OCI-LY1 (cell line): Measurements from ENCODE around the gene DHX9.
A peak's percentile ranks its signal among the peaks of the same experiment; 100 is the strongest.

Experiments
- H2AFZ ChIP-seq: fragments of 200-600 bp; sonication (generic), shearing (Covaris generic); 2 replicates; pipeline ENCODE4 v1.6.0; 2014; ENCODE audit warnings: antibody characterized with exemption, mild to moderate bottlenecking, low read length
- H3F3A ChIP-seq: fragments of 200-600 bp; sonication (generic), shearing (Covaris generic); 2 replicates; pipeline ENCODE4 v1.6.0; 2014; ENCODE audit warnings: mild to moderate bottlenecking, antibody characterized with exemption, low read length, moderate library complexity; ENCODE audit not compliant: insufficient read depth
- H3K27ac ChIP-seq: fragments of 200-600 bp; sonication (generic); 2 replicates; pipeline ENCODE4 v1.5.1; 2014; ENCODE audit warnings: low read length, mixed run types, mild to moderate bottlenecking, low read depth; ENCODE audit not compliant: poor library complexity, severe bottlenecking
- H3K27me3 ChIP-seq: fragments of 200-600 bp; sonication (generic); 2 replicates; pipeline ENCODE4 v1.6.0; 2014; ENCODE audit warnings: antibody characterized with exemption, mild to moderate bottlenecking, low read length, moderate library complexity; ENCODE audit not compliant: insufficient read depth
- H3K36me3 ChIP-seq: fragments of 200-600 bp; sonication (generic); 2 replicates; pipeline ENCODE4 v1.6.1; 2014; ENCODE audit warnings: mild to moderate bottlenecking, antibody characterized with exemption, low read length, moderate library complexity, mixed read lengths; ENCODE audit not compliant: insufficient read depth
- H3K4me1 ChIP-seq: fragments of 200-600 bp; sonication (generic); 2 replicates; pipeline ENCODE4 v1.5.1; 2014; ENCODE audit warnings: mild to moderate bottlenecking, low read length, moderate library complexity; ENCODE audit not compliant: insufficient read depth, severe bottlenecking
- H3K4me2 ChIP-seq: fragments of 200-600 bp; sonication (generic), shearing (Covaris generic); 2 replicates; pipeline ENCODE4 v1.6.1; 2014; ENCODE audit warnings: low read length
- H3K4me3 ChIP-seq: fragments of 200-600 bp; sonication (generic); 2 replicates; pipeline ENCODE4 v1.5.1; 2014; ENCODE audit warnings: low read length, low read depth, mild to moderate bottlenecking, mixed read lengths; ENCODE audit not compliant: poor library complexity, severe bottlenecking
- H3K79me2 ChIP-seq: fragments of 200-600 bp; shearing (Covaris generic); 2 replicates; pipeline ENCODE4 v1.6.1; 2016; ENCODE audit warnings: mixed run types, low read length, mixed read lengths; ENCODE audit not compliant: insufficient read depth
- H3K9ac ChIP-seq: fragments of 200-600 bp; sonication (generic), shearing (Covaris generic); 2 replicates; pipeline ENCODE4 v1.6.1; 2014; ENCODE audit warnings: mild to moderate bottlenecking, low read length, mixed read lengths
- H3K9me2 ChIP-seq: fragments of 200-600 bp; sonication (generic), shearing (Covaris generic); 2 replicates; pipeline ENCODE4 v1.6.1; 2014; ENCODE audit warnings: low read depth, mild to moderate bottlenecking, low read length, mixed read lengths
- H3K9me3 ChIP-seq: fragments of 200-600 bp; shearing (Covaris generic); 2 replicates; pipeline ENCODE4 v1.6.1; 2014; ENCODE audit warnings: low read length, mixed read lengths
- H4K20me1 ChIP-seq: fragments of 200-600 bp; sonication (generic), shearing (Covaris generic); 2 replicates; pipeline ENCODE4 v1.6.0; 2016; ENCODE audit warnings: mild to moderate bottlenecking, low read length; ENCODE audit not compliant: insufficient read depth
- CTCF ChIP-seq: fragments of 200-600 bp; sonication (generic), shearing (Covaris generic); IDR thresholded peaks from 2 replicates; pipeline ENCODE4 v1.5.1; 2017; ENCODE audit warnings: mild to moderate bottlenecking, antibody characterized with exemption, low read length, moderate library complexity, mixed read lengths
- EZH2 ChIP-seq: fragments of 200-600 bp; sonication (generic), shearing (Covaris generic); IDR thresholded peaks from 2 replicates; pipeline ENCODE4 v1.8.0; 2017; ENCODE audit warnings: borderline replicate concordance, mixed run types, mild to moderate bottlenecking, antibody characterized with exemption, low read length, moderate library complexity, mixed read lengths

The DHX9 gene

GRCh38 chr1:182867861-182868260, 28.7 kb downstream of the DHX9 start:
- H3K4me2 ChIP-seq = no peak overlapping the region
- H3K9me2 ChIP-seq = no peaks in the 10 kb centered on the region
- H3K9ac ChIP-seq = no peak overlapping the region
- H3K9me3 ChIP-seq = no peaks in the 10 kb centered on the region
- H4K20me1 ChIP-seq = no peaks in the 10 kb centered on the region
- H2AFZ ChIP-seq = no peak overlapping the region
- H3K79me2 ChIP-seq = no peaks in the 10 kb centered on the region
- H3K4me1 ChIP-seq = no peaks in the 10 kb centered on the region
- TF ChIP-seq EZH2 (no peak), CTCF (no peak)
- H3K4me3 ChIP-seq = no peak overlapping the region
- no peak overlapping the region for H3K27ac ChIP-seq
- H3K27me3 ChIP-seq = no peaks in the 10 kb centered on the region
- H3K36me3 ChIP-seq = peaks cover 99% of the 10 kb centered on the region
- no peaks in the 10 kb centered on the region for H3F3A ChIP-seq

GRCh38 chr1:182869241-182869666, 30.1 kb downstream of the DHX9 start:
- Histone ChIP-seq H3K9ac (no peak overlapping the region), H3K4me3 (no peak overlapping the region), H3K79me2 (no peaks in the 10 kb centered on the region), H3K9me2 (no peaks in the 10 kb centered on the region), H3F3A (no peaks in the 10 kb centered on the region), H3K4me1 (no peaks in the 10 kb centered on the region), H2AFZ (no peak overlapping the region), H3K36me3 (peaks cover 100% of the 10 kb centered on the region), H3K4me2 (no peak overlapping the region), H3K9me3 (no peaks in the 10 kb centered on the region), H4K20me1 (no peaks in the 10 kb centered on the region), H3K27me3 (no peaks in the 10 kb centered on the region), H3K27ac (peak overlapping the region; percentile 53)
- TF ChIP-seq EZH2 = no peak
- no peak for TF ChIP-seq CTCF

- H3K9ac ChIP-seq = no peak overlapping the region
- no peaks in the 10 kb centered on the region for H3K27me3 ChIP-seq
- H2AFZ ChIP-seq = no peak overlapping the region
- H3K36me3 ChIP-seq = peaks cover 100% of the 10 kb centered on the region
- H3K4me3 ChIP-seq = no peak overlapping the region
- no peaks in the 10 kb centered on the region for H4K20me1 ChIP-seq
- no peaks in the 10 kb centered on the region for H3K9me3 ChIP-seq
- TF ChIP-seq EZH2 = no peak
- no peak for TF ChIP-seq CTCF
- no peaks in the 10 kb centered on the region for H3K4me1 ChIP-seq
- no peak overlapping the region for H3K27ac ChIP-seq
- no peaks in the 10 kb centered on the region for H3K9me2 ChIP-seq
- no peaks in the 10 kb centered on the region for H3F3A ChIP-seq
- no peak overlapping the region for H3K4me2 ChIP-seq
- H3K79me2 ChIP-seq = no peaks in the 10 kb centered on the region
These were observed 33.7 kb downstream of the DHX9 start for GRCh38 chr1:182872881-182873280.
